ENCODE data around the gene EMP1. TPM values are rescaled to one million over a fixed set of nuclear protein-coding genes. Genes with fewer than 3 reads are reported as not detected.

Gene EMP1
- polyA plus RNA-seq, 2 of the 4 experiments (the other 2 are of a cell fraction): 17.3 to 21.2 TPM

- FAIRE-seq (no peak), ATAC-seq (peak; percentile 80 to 91), DNase-seq (ENCODE audit: low read depth in 1 of 2, low spot score in 1 of 2) (peak; percentile 72 to 73)
- WGBS (ENCODE audit: missing lambda C conversion rate): 55% methylated on average over 8 of the region's 8 CpGs
- TF ChIP-seq KDM5A (IDR thresholded peaks at IDR 0.05): no peak
- TF ChIP-seq BHLHE40 (IDR thresholded peaks at IDR 0.05; ENCODE audit: low read depth, low read length): no peak
- no peak for TF ChIP-seq ELK1 (IDR thresholded peaks at IDR 0.05; ENCODE audit: low read depth, low read length)
- no peak for TF ChIP-seq HEYL (CRISPR knock-in tag; IDR thresholded peaks at IDR 0.05)
- TF ChIP-seq CBX2 (IDR thresholded peaks at IDR 0.05; ENCODE audit: borderline replicate concordance, low read depth): no peak
- no peak for TF ChIP-seq FOSL2 (IDR thresholded peaks at IDR 0.05)
- TF ChIP-seq FOSL2 (CRISPR knock-in tag; IDR thresholded peaks at IDR 0.05): no peak
- TF ChIP-seq FOSB (CRISPR knock-in tag; IDR thresholded peaks at IDR 0.05): no peak
- TF ChIP-seq CTCF (IDR thresholded peaks at IDR 0.05): peak; percentile 84
- no peak for TF ChIP-seq HDAC2 (IDR thresholded peaks at IDR 0.05)
- no peak for TF ChIP-seq MAX (IDR thresholded peaks at IDR 0.05)
- no peak for TF ChIP-seq HOXB13 (CRISPR knock-in tag; IDR thresholded peaks at IDR 0.05; ENCODE audit: low read depth)
- no peak for TF ChIP-seq ZNF302 (CRISPR knock-in tag; IDR thresholded peaks at IDR 0.05)
- no peak for TF ChIP-seq EP300 (IDR thresholded peaks at IDR 0.05)
- TF ChIP-seq NR3C1 (IDR thresholded peaks at IDR 0.05): no peak
- peak; percentile 82 to 96 for TF ChIP-seq RAD21 (conservative IDR thresholded peaks at IDR 0.05 in 1 of 2, IDR thresholded peaks at IDR 0.05 in 1 of 2)
- TF ChIP-seq PHF8 (IDR thresholded peaks at IDR 0.05; ENCODE audit: borderline replicate concordance, low read depth): no peak
- TF ChIP-seq JUN (IDR thresholded peaks at IDR 0.05): no peak
- no peak for TF ChIP-seq EHF (CRISPR knock-in tag; IDR thresholded peaks at IDR 0.05)
- no peak for TF ChIP-seq NPAS2 (CRISPR knock-in tag; IDR thresholded peaks at IDR 0.05; ENCODE audit: borderline replicate concordance)
- no peak for TF ChIP-seq MAFK (IDR thresholded peaks at IDR 0.05; ENCODE audit: partially characterized antibody)
- TF ChIP-seq ZFP36 (IDR thresholded peaks at IDR 0.05; ENCODE audit: borderline replicate concordance, partially characterized antibody): no peak
- TF ChIP-seq SMC3 (IDR thresholded peaks at IDR 0.05): peak; percentile 85
- TF ChIP-seq, protein P1, sequence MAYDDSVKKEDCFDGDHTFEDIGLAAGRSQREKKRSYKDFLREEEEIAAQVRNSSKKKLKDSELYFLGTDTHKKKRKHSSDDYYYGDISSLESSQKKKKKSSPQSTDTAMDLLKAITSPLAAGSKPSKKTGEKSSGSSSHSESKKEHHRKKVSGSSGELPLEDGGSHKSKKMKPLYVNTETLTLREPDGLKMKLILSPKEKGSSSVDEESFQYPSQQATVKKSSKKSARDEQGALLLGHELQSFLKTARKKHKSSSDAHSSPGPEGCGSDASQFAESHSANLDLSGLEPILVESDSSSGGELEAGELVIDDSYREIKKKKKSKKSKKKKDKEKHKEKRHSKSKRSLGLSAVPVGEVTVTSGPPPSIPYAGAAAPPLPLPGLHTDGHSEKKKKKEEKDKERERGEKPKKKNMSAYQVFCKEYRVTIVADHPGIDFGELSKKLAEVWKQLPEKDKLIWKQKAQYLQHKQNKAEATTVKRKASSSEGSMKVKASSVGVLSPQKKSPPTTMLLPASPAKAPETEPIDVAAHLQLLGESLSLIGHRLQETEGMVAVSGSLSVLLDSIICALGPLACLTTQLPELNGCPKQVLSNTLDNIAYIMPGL (CRISPR knock-in tag; IDR thresholded peaks at IDR 0.05; ENCODE audit: borderline replicate concordance): no peak
- TF ChIP-seq, protein P2, sequence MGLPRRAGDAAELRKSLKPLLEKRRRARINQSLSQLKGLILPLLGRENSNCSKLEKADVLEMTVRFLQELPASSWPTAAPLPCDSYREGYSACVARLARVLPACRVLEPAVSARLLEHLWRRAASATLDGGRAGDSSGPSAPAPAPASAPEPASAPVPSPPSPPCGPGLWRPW (IDR thresholded peaks at IDR 0.05): no peak
- TF ChIP-seq MYC (IDR thresholded peaks at IDR 0.05; ENCODE audit: borderline replicate concordance, low read length): no peak
- Histone ChIP-seq H3K4me1 (no peaks in the 10 kb centered on the region), H3K4me2 (no peak overlapping the region), H3K27ac (0 out of 6 replicates have a peak overlapping the region, but pooled peaks of 1 of the 2 experiments have one; percentile 8), H3K4me3 (no peak overlapping the region), H3K9me3 (no peaks in the 10 kb centered on the region)
- ChIA-PET CTCF (interaction anchor here (0.6 to 2.3 kb wide), 26 partner anchors 8 to 742 kb away, joined by 3 to 21 read pairs (median 4); partner anchors contain the start of gene FAM234B), POLR2A (interaction anchor here (0.6 kb wide), 1 partner anchor 233 kb away, joined by 7 read pairs; no protein-coding TSS in a partner anchor)
These were observed 37.5 kb downstream of the EMP1 start for GRCh38 chr12:13233830-13234641.
